Mammary microvascular endothelial cell (primary cell): ENCODE data around the gene FAM184B. TPM values are rescaled to one million over a fixed set of nuclear protein-coding genes. Genes with fewer than 3 reads are reported as not detected.

Source experiments
- total RNA-seq: library from RNA; depleted of rRNA; stranded (reverse); fragments of >200 nt; gene quantifications from 2 replicates; pipeline ENCODE4 v1.2.3, GENCODE V29; 2015

FAM184B gene
- not detected in 2 replicates for total RNA-seq

DNA sequence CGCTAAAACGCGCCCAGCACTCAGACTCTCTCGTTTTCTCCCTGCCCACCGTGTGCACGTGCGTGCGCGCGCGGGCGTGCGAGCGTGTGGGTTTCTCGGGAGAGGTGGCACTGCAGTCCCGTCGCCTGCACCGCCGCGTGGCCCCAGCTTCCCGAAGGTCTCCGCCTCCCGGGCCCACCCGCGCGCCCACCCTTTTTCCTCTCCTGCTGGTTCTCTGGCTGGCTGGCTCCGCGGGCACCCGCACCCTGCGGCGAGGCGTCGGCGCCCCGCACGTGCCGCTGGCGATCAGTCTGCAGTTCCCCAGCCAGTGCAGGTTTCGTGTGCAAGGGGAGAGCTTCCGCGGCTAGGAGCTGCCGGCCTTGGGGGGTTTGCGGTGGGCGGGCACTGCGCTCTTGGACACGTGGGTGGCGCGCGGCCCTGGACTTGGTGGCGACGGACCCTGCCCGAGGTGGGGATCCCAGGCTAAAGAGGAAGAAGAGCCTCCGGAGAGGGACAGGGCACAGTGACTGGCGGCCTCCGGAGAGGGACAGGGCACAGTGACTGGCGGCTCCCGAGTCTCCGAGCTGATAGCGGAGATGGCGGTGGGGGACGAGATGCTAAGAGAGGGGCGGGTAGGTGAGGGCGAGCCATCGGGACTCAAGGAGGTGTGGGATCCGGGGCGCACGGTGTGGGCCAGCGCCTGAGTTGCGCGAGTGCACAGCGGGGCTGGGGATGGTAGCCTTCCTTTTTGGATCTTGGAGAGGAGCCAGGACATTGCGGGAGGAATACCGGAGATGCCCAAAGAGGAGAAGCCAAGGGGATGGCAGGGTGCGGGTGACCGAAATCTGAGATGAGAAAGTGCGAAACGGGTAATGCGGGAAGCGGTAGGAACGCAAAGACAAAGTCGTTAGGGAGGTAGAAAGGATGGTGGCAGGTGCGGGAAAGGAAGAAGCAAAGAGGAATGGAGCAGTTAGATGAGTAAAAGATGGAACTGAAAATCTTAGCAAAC, at the start of gene FAM184B:
Gene FAM184B (minus strand): TSS at position 322 of the 988 bp plus-strand sequence. CDS start 322 bp downstream, outside the sequence.

DNA sequence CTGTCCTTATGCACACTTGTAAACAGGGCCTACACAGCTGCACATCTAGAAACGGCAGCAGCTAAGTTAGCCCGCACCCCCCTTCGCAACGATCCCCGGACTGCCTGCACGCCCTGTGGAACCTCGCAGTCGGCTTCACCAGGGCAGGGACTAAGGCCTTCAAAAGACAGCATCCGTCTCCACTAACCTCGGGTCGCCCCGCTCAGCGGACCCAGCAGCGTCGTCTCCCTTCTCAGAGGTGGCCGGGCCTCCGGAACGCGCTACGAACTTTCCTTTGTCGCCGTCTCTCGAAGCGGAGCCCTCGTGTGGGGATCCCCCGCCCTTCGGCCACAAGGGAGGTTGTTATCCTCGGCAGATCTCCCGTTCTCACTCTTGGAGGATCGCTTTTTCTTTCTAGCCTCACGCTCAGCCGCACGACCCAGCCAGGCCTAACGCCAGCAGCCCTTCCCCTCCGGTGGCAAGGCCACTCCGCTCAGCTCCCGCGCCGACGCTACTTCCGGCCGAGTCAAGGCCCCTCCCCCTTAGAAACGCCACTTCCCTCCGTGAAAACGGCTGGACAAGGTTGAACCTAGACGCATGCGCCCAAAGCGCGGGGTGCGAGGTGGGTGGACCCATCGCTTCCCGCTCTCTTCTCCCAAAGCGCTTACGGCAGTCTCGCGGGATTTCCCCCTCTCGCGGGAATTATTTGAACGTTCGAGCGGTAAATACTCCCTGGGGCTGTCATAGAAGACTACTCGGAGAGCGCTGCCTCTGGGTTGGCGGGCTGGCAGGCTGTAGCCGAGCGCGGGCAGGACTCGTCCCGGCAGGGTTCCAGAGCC, 29.0 kb upstream of the FAM184B start, which contains the start of the genes DCAF16 and NCAPG:
Gene DCAF16 (minus strand): TSS at position 498 of the 818 bp plus-strand sequence. CDS start 6,616 bp downstream, outside the sequence.
Gene NCAPG (plus strand): TSS at position 720 of the 818 bp plus-strand sequence. CDS start 99 bp downstream, outside the sequence.

DNA sequence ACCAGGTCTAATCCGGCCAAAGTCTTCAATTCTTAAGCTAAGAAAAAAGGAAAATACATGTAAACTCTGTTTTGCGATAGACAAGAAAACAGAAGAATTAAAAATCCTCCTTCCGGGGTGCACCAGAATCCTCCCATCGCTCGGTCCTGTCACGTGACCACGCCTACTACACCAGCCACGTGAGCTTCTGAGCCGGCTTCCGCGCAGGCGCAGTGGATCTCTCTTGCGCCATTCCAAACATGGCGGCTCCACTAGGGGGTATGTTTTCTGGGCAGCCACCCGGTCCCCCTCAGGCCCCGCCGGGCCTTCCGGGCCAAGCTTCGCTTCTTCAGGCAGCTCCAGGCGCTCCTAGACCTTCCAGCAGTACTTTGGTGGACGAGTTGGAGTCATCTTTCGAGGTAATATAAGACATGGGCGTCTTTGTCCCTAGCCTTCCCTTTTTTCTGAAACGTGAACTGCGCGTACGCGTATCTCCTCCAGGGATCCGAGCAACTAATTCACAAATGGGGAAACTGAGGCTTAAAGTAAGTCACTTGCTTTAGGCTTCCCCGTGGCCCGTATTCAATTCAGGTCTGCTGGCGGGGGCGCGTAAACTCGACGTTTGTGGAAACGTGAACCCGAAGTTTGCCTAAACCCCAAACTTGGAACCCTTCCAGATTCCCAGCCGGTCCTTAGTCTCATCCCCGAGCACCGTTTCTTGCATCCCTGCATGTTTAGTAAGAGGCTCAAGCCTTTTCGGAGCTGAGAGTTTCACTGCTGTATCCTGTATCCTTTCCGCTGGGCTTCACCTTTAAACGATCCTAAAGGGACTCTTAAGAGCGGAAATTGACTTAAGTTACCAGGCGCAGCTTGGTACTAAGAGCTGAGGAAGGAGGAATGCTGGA, 166.8 kb downstream of the FAM184B start, which contains the start of gene MED28:
Gene MED28 (plus strand): TSS at position 226 of the 884 bp plus-strand sequence. CDS start 14 bp downstream, at position 240.

Other genes starting within 250 kb of the FAM184B start
- gene LAP3, start 204.4 kb downstream of the FAM184B start, total RNA-seq = 175 and 194 TPM in 2 replicates
- gene MED28, start 167.0 kb downstream of the FAM184B start, total RNA-seq = 9.0 and 13.0 TPM in 2 replicates
- gene DCAF16, start 29.1 kb upstream of the FAM184B start, total RNA-seq = 15.4 and 16.3 TPM in 2 replicates
- gene NCAPG, start 29.4 kb upstream of the FAM184B start, total RNA-seq = 45.1 and 47.1 TPM in 2 replicates
- gene LCORL, start 240.1 kb upstream of the FAM184B start, total RNA-seq = 6.0 and 25.8 TPM in 2 replicates